ENCODE results near the gene ARID1B. TPM values are rescaled to one million over a fixed set of nuclear protein-coding genes. Genes with fewer than 3 reads are reported as not detected.

The ARID1B gene
- total and polyA plus RNA-seq, 2 donors (not counting 1 experiment from before 2014, with no cell fraction given): 47.2 to 280 TPM

- Histone ChIP-seq H3K79me2 (ENCODE audit: control insufficient read depth, insufficient read depth, low read length) (peaks cover 4% of the 10 kb centered on the region), H3K4me1 (ENCODE audit: control insufficient read depth in 2 of 2, insufficient read depth in 2 of 2, low read length in 2 of 2) (no peaks in the 10 kb centered on the region), H3K4me2 (replicated peaks; ENCODE audit: low read depth, low read length, poor library complexity, severe bottlenecking) (no peak overlapping the region), H4K20me1 (ENCODE audit: control insufficient read depth, insufficient read depth, low read length, poor library complexity, severe bottlenecking) (peaks cover 13% of the 10 kb centered on the region), H3K9me3 (ENCODE audit: control extremely low read depth in 1 of 3, control insufficient read depth in 2 of 3, insufficient read depth in 1 of 3, low read length in 2 of 3) (no peaks in the 10 kb centered on the region), H3K36me3 (replicated peaks in 1 of 2; ENCODE audit: control extremely low read depth in 1 of 2, control insufficient read depth in 1 of 2, extremely low read depth in 1 of 2, insufficient read depth in 2 of 2, low read length in 1 of 2) (peaks cover 8 to 60% of the 10 kb centered on the region in 2 experiments), H3K4me3 (ENCODE audit: control extremely low read depth in 1 of 5, extremely low read depth in 1 of 5, insufficient read depth in 1 of 5, low read depth in 2 of 5, low read length in 4 of 5) (no peak overlapping the region), H3K9ac (ENCODE audit: low read length) (no peak overlapping the region), H3K27ac (ENCODE audit: low read length in 2 of 2) (no peak overlapping the region), H2AFZ (ENCODE audit: insufficient read depth, low read depth, low read length, poor library complexity, severe bottlenecking) (no peak overlapping the region), H3K27me3 (replicated peaks in 1 of 4; ENCODE audit: control extremely low read depth in 1 of 4, control insufficient read depth in 3 of 4, insufficient read depth in 4 of 4, low read length in 3 of 4) (no peaks in the 10 kb centered on the region)
- WGBS (ENCODE audit: insufficient coverage): over 99% methylated on average over 13 of the region's 15 CpGs
- no peaks in the 10 kb centered on the region for H3K9me3 Mint-ChIP-seq (ENCODE audit: insufficient read depth)
- H3K4me1 Mint-ChIP-seq: no peaks in the 10 kb centered on the region
- H3K27me3 Mint-ChIP-seq: no peaks in the 10 kb centered on the region
- H3K27ac Mint-ChIP-seq: no peak overlapping the region
- ChIA-PET POLR2A (no interaction called here), CTCF (interaction anchor here (1.7 kb wide), 1 partner anchor 104 kb away, joined by 6 read pairs; no protein-coding TSS in a partner anchor)
- intact Hi-C loops (cut with micrococcal nuclease): no loop called here
- DNase-seq (no peak), ATAC-seq (ENCODE audit: low read depth) (no peak)
- TF ChIP-seq EZH2 (IDR thresholded peaks at IDR 0.05; ENCODE audit: borderline replicate concordance, insufficient read depth, low read depth, low read length, poor library complexity, severe bottlenecking) (no peak), CTCF (IDR thresholded peaks at IDR 0.05) (no peak)
- H3K4me3 Mint-ChIP-seq: no peak overlapping the region
Measured at GRCh38 chr6:157139054-157139708, 362.0 kb downstream of the ARID1B start.

- Mint-ChIP-seq H3K4me3 (no peak overlapping the region), H3K27me3 (no peaks in the 10 kb centered on the region), H3K9me3 (ENCODE audit: insufficient read depth) (no peaks in the 10 kb centered on the region), H3K4me1 (no peaks in the 10 kb centered on the region), H3K27ac (no peak overlapping the region)
- Histone ChIP-seq H2AFZ (ENCODE audit: insufficient read depth, low read depth, low read length, poor library complexity, severe bottlenecking) (no peak overlapping the region), H3K36me3 (replicated peaks in 1 of 2; ENCODE audit: control extremely low read depth in 1 of 2, control insufficient read depth in 1 of 2, extremely low read depth in 1 of 2, insufficient read depth in 2 of 2, low read length in 1 of 2) (peaks cover 8 to 41% of the 10 kb centered on the region in 2 experiments), H3K4me3 (ENCODE audit: control extremely low read depth in 1 of 5, extremely low read depth in 1 of 5, insufficient read depth in 1 of 5, low read depth in 2 of 5, low read length in 4 of 5) (no peak overlapping the region), H3K27me3 (replicated peaks in 1 of 4; ENCODE audit: control extremely low read depth in 1 of 4, control insufficient read depth in 3 of 4, insufficient read depth in 4 of 4, low read length in 3 of 4) (no peaks in the 10 kb centered on the region), H3K79me2 (ENCODE audit: control insufficient read depth, insufficient read depth, low read length) (peaks cover 6% of the 10 kb centered on the region), H4K20me1 (ENCODE audit: control insufficient read depth, insufficient read depth, low read length, poor library complexity, severe bottlenecking) (peaks cover 23% of the 10 kb centered on the region), H3K4me2 (replicated peaks; ENCODE audit: low read depth, low read length, poor library complexity, severe bottlenecking) (no peak overlapping the region), H3K4me1 (ENCODE audit: control insufficient read depth in 2 of 2, insufficient read depth in 2 of 2, low read length in 2 of 2) (no peaks in the 10 kb centered on the region), H3K9me3 (ENCODE audit: control extremely low read depth in 1 of 3, control insufficient read depth in 2 of 3, insufficient read depth in 1 of 3, low read length in 2 of 3) (no peaks in the 10 kb centered on the region), H3K27ac (ENCODE audit: low read length in 2 of 2) (no peak overlapping the region), H3K9ac (ENCODE audit: low read length) (no peak overlapping the region)
- TF ChIP-seq CTCF (IDR thresholded peaks at IDR 0.05) (no peak), EZH2 (IDR thresholded peaks at IDR 0.05; ENCODE audit: borderline replicate concordance, insufficient read depth, low read depth, low read length, poor library complexity, severe bottlenecking) (no peak)
- ChIA-PET CTCF (interaction anchor here (1.0 kb wide), 1 partner anchor 20 kb away, joined by 3 read pairs; no protein-coding TSS in a partner anchor), POLR2A (no interaction called here)
- 89% methylated on average over 4 of the region's 10 CpGs for WGBS (ENCODE audit: insufficient coverage)
- ATAC-seq (ENCODE audit: low read depth) (no peak), DNase-seq (no peak)
- intact Hi-C loops (cut with micrococcal nuclease): no loop called here
Measured at GRCh38 chr6:157143171-157143889, 366.2 kb downstream of the ARID1B start.
